Central memory CD8-positive, alpha-beta T cell (primary cell): ENCODE measurements around the gene SNX24.

Experiments used
- ATAC-seq: fragments of 150-1000 bp; cut with Tn5 transposase; replicated peaks from 2 replicates; pipeline ENCODE4 v1.10.0; 2022; ENCODE audit warnings: mild to moderate bottlenecking, moderate FRiP score, moderate number of reproducible peaks; ENCODE audit not compliant: poor library complexity, severe bottlenecking; ENCODE audit errors: extremely low read depth
- DNase-seq, 2 donors: peaks; one replicate each; pipeline ENCODE4 v3.0.0; 2021; ENCODE audit warnings: low spot score in 2 of 2
- H3K27ac Mint-ChIP-seq: one replicate; pipeline ENCODE4 v1.8.0; 2022; ENCODE audit warnings: low read depth, mild to moderate bottlenecking, moderate library complexity, mixed read lengths
- H3K27me3 Mint-ChIP-seq: one replicate; pipeline ENCODE4 v1.8.0; 2022; ENCODE audit warnings: mixed read lengths
- H3K36me3 Mint-ChIP-seq: one replicate; pipeline ENCODE4 v1.8.0; 2022; ENCODE audit warnings: mild to moderate bottlenecking, moderate library complexity, mixed read lengths; ENCODE audit not compliant: insufficient read depth
- H3K4me1 Mint-ChIP-seq: one replicate; pipeline ENCODE4 v1.8.0; 2022; ENCODE audit warnings: mixed read lengths
- H3K4me3 Mint-ChIP-seq: one replicate; pipeline ENCODE4 v1.8.0; 2022; ENCODE audit warnings: mild to moderate bottlenecking, moderate library complexity, mixed read lengths
- H3K9me3 Mint-ChIP-seq: one replicate; pipeline ENCODE4 v1.8.0; 2022; ENCODE audit warnings: mixed read lengths

The SNX24 gene

GRCh38 chr5:122936088-122936487 is 90.7 kb downstream of the SNX24 start:
- H3K9me3 Mint-ChIP-seq: no peaks in the 10 kb centered on the region
- H3K4me1 Mint-ChIP-seq: no peaks in the 10 kb centered on the region
- H3K27me3 Mint-ChIP-seq: no peaks in the 10 kb centered on the region
- no peak overlapping the region for H3K27ac Mint-ChIP-seq
- ATAC-seq: no peak
- no peak for DNase-seq
- H3K36me3 Mint-ChIP-seq: no peaks in the 10 kb centered on the region
- no peak overlapping the region for H3K4me3 Mint-ChIP-seq

GRCh38 chr5:122937914-122938313 is 92.5 kb downstream of the SNX24 start:
- no peaks in the 10 kb centered on the region for H3K27me3 Mint-ChIP-seq
- peaks cover 1% of the 10 kb centered on the region for H3K36me3 Mint-ChIP-seq
- H3K9me3 Mint-ChIP-seq: no peaks in the 10 kb centered on the region
- no peak overlapping the region for H3K4me3 Mint-ChIP-seq
- ATAC-seq: no peak
- no peak for DNase-seq
- H3K27ac Mint-ChIP-seq: no peak overlapping the region
- H3K4me1 Mint-ChIP-seq: no peaks in the 10 kb centered on the region

DNA sequence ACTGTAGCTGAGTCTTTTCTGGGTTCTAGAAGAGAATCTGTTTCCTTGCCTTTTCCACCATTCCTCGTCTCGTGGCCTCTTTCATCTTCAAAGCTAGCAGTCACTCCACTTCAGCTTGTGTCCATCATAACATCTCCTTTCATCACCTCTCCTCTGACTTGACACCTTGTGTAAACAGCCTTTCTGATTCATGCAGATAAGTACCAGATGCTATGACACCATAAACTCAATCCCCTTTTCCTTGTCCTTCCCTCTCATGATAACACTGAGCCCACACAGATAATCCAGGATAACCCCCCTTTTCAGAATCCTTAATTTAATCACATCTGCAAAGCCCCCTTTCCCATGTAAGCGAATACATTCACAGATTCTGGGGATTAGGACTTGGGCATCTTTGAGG is 95.5 kb downstream of the SNX24 start:
- Mint-ChIP-seq H3K27me3 (no peaks in the 10 kb centered on the region), H3K4me3 (no peak overlapping the region), H3K4me1 (no peaks in the 10 kb centered on the region), H3K27ac (no peak overlapping the region), H3K36me3 (peaks cover 3% of the 10 kb centered on the region), H3K9me3 (no peaks in the 10 kb centered on the region)
- ATAC-seq (no peak), DNase-seq (no peak)

DNA sequence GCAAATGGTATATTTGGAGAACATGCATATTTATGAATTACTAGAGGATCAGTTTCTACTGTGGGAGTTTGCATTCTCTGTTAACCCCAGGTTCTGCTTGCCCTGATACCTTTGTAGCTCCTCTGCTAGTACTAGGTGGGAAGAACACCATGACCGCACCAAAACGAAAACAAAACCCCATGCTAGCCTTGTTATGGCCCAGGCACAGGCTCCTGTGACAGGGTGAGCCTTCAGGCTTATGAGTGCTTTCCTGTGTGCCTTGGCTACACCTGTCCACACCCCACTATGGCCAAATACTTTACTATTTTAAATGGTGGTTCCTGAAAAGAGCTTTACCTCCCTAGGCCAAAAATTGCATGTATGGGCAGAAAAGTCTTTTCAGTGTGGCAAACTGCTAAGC is 96.3 kb downstream of the SNX24 start:
- ATAC-seq (no peak), DNase-seq (no peak)
- no peaks in the 10 kb centered on the region for H3K9me3 Mint-ChIP-seq
- peaks cover 3% of the 10 kb centered on the region for H3K36me3 Mint-ChIP-seq
- no peaks in the 10 kb centered on the region for H3K27me3 Mint-ChIP-seq
- no peaks in the 10 kb centered on the region for H3K4me1 Mint-ChIP-seq
- H3K27ac Mint-ChIP-seq: no peak overlapping the region
- no peak overlapping the region for H3K4me3 Mint-ChIP-seq

- Mint-ChIP-seq H3K9me3 (no peaks in the 10 kb centered on the region), H3K27me3 (no peaks in the 10 kb centered on the region), H3K27ac (no peak overlapping the region), H3K4me1 (no peaks in the 10 kb centered on the region), H3K4me3 (no peak overlapping the region), H3K36me3 (peaks cover 3% of the 10 kb centered on the region)
- ATAC-seq (no peak), DNase-seq (no peak)
These were observed 96.9 kb downstream of the SNX24 start for GRCh38 chr5:122942164-122942914.

- Mint-ChIP-seq H3K27ac (no peak overlapping the region), H3K36me3 (peaks cover 3% of the 10 kb centered on the region), H3K27me3 (no peaks in the 10 kb centered on the region), H3K4me1 (no peaks in the 10 kb centered on the region), H3K4me3 (no peak overlapping the region), H3K9me3 (no peaks in the 10 kb centered on the region)
- DNase-seq: no peak
- ATAC-seq: no peak
These were observed 97.8 kb downstream of the SNX24 start for GRCh38 chr5:122943050-122943698.

GRCh38 chr5:122944051-122944450 is 98.6 kb downstream of the SNX24 start:
- Mint-ChIP-seq H3K36me3 (peaks cover 3% of the 10 kb centered on the region), H3K27me3 (no peaks in the 10 kb centered on the region), H3K4me3 (no peak overlapping the region), H3K27ac (no peak overlapping the region), H3K9me3 (no peaks in the 10 kb centered on the region), H3K4me1 (no peaks in the 10 kb centered on the region)
- ATAC-seq (no peak), DNase-seq (no peak)

GRCh38 chr5:122947372-122947771 is 102.0 kb downstream of the SNX24 start:
- no peaks in the 10 kb centered on the region for H3K4me1 Mint-ChIP-seq
- H3K9me3 Mint-ChIP-seq: no peaks in the 10 kb centered on the region
- no peaks in the 10 kb centered on the region for H3K27me3 Mint-ChIP-seq
- ATAC-seq (no peak), DNase-seq (no peak)
- no peak overlapping the region for H3K27ac Mint-ChIP-seq
- peaks cover 6% of the 10 kb centered on the region for H3K36me3 Mint-ChIP-seq
- H3K4me3 Mint-ChIP-seq: no peak overlapping the region

DNA sequence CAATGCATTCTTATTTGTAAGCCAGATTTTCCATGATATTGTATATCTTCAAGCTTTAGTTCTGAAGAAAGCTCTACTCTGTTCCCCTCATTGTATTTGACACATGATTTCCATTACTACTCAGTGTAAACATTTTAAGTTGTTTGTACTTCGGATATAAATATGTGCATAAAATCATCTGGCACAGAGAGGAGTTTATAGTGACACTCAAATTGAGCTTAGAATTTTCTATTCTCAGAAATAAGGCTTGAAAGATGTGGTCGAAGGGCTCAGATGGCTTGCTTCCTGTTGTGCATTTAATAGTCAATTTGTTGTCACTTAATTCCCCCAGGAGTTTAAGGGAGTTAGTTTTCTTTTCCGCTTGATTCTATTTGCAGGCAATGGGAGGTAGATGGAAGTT is 102.4 kb downstream of the SNX24 start:
- no peaks in the 10 kb centered on the region for H3K9me3 Mint-ChIP-seq
- H3K36me3 Mint-ChIP-seq: peaks cover 6% of the 10 kb centered on the region
- H3K27ac Mint-ChIP-seq: no peak overlapping the region
- no peaks in the 10 kb centered on the region for H3K27me3 Mint-ChIP-seq
- no peak overlapping the region for H3K4me3 Mint-ChIP-seq
- H3K4me1 Mint-ChIP-seq: no peaks in the 10 kb centered on the region
- DNase-seq: no peak
- ATAC-seq: no peak

DNA sequence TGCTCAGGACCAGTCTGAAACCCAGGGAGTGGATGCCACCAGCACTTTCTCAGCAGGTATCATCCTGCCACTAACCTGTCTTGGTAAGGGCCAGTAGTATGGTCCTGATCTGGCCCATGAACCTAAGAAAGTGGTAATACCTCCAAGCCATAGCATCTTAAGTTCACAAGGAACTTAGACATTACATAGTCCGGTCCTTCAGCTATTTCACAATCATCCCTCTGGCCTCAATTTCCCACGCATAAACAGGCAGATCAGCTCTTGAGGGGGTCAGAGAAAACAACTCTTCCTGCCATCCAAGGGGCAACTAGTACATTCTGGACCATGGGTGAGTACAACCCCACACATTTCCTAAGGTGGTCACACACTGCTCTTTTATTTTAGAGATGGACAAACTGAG is 102.9 kb downstream of the SNX24 start:
- H3K4me3 Mint-ChIP-seq: no peak overlapping the region
- H3K27me3 Mint-ChIP-seq: no peaks in the 10 kb centered on the region
- H3K36me3 Mint-ChIP-seq: peaks cover 6% of the 10 kb centered on the region
- H3K27ac Mint-ChIP-seq: no peak overlapping the region
- H3K4me1 Mint-ChIP-seq: no peaks in the 10 kb centered on the region
- no peaks in the 10 kb centered on the region for H3K9me3 Mint-ChIP-seq
- ATAC-seq (no peak), DNase-seq (no peak)

DNA sequence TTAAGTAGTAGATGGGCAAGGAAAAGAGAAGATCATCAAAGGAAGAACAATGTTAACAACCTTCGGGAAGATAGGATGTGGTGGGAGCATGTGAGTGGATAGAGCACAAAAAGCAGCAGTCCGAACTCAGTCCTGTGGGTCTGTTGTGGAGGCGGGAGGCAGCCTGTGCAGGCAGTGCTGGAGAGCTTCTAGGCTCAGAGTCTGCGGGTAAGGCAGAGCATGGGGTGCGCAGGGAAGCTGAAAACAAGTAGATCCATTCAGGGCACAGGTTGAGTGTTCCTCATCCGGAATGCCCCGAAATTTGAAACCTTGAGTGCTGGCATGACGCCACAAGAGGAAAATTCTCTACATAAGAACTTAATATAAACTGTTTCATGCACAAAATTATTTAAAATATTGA is 106.2 kb downstream of the SNX24 start:
- H3K9me3 Mint-ChIP-seq: no peaks in the 10 kb centered on the region
- peaks cover 4% of the 10 kb centered on the region for H3K36me3 Mint-ChIP-seq
- no peak overlapping the region for H3K27ac Mint-ChIP-seq
- no peak overlapping the region for H3K4me3 Mint-ChIP-seq
- ATAC-seq (no peak), DNase-seq (no peak)
- H3K4me1 Mint-ChIP-seq: no peaks in the 10 kb centered on the region
- no peaks in the 10 kb centered on the region for H3K27me3 Mint-ChIP-seq

GRCh38 chr5:122954719-122955118 is 109.3 kb downstream of the SNX24 start:
- Mint-ChIP-seq H3K27ac (peak overlapping the region; percentile 46), H3K4me3 (no peak overlapping the region), H3K4me1 (no peaks in the 10 kb centered on the region), H3K9me3 (no peaks in the 10 kb centered on the region), H3K27me3 (no peaks in the 10 kb centered on the region), H3K36me3 (peaks cover 4% of the 10 kb centered on the region)
- ATAC-seq (no peak), DNase-seq (no peak)

GRCh38 chr5:122957457-122957856 is 112.0 kb downstream of the SNX24 start:
- no peak for DNase-seq
- ATAC-seq: no peak
- Mint-ChIP-seq H3K9me3 (no peaks in the 10 kb centered on the region), H3K27me3 (no peaks in the 10 kb centered on the region), H3K4me3 (no peak overlapping the region), H3K27ac (no peak overlapping the region), H3K4me1 (no peaks in the 10 kb centered on the region), H3K36me3 (no peaks in the 10 kb centered on the region)
